Measurements from ENCODE around the gene CLCN6. TPM values are rescaled to one million over a fixed set of nuclear protein-coding genes. Genes with fewer than 3 reads are reported as not detected.

The CLCN6 gene
- total RNA-seq, 1 donor from 2014 or later, result 42.9 TPM

GRCh38 chr1:11804666-11805421, 1.1 kb upstream of the CLCN6 start:
- Mint-ChIP-seq H3K36me3 (ENCODE audit: low read depth, unreplicated experiment) (peaks cover 16% of the 10 kb centered on the region), H3K4me1 (ENCODE audit: unreplicated experiment) (peaks cover 43% of the 10 kb centered on the region), H3K27ac (ENCODE audit: unreplicated experiment) (no peak overlapping the region), H3K27me3 (ENCODE audit: unreplicated experiment) (peaks cover 12% of the 10 kb centered on the region), H3K9me3 (ENCODE audit: unreplicated experiment) (no peaks in the 10 kb centered on the region), H3K4me3 (ENCODE audit: unreplicated experiment) (peak overlapping the region; percentile 86)
- no peak for TF ChIP-seq CTCF (IDR thresholded peaks at IDR 0.05; ENCODE audit: unreplicated experiment)
- no peak for DNase-seq (ENCODE audit: low spot score)

GRCh38 chr1:11806307-11806936, 431 bp downstream of the CLCN6 start:
- Mint-ChIP-seq H3K27me3 (ENCODE audit: unreplicated experiment) (peaks cover 12% of the 10 kb centered on the region), H3K4me1 (ENCODE audit: unreplicated experiment) (peaks cover 43% of the 10 kb centered on the region), H3K4me3 (ENCODE audit: unreplicated experiment) (peak overlapping the region; percentile 100)

GRCh38 chr1:11807133-11807532, 1.1 kb downstream of the CLCN6 start:
- peak overlapping the region; percentile 100 for H3K4me3 Mint-ChIP-seq (ENCODE audit: unreplicated experiment)
- peaks cover 10% of the 10 kb centered on the region for H3K36me3 Mint-ChIP-seq (ENCODE audit: low read depth, unreplicated experiment)
- no peaks in the 10 kb centered on the region for H3K9me3 Mint-ChIP-seq (ENCODE audit: unreplicated experiment)
- no peak for DNase-seq (ENCODE audit: low spot score)
- no peak for TF ChIP-seq CTCF (IDR thresholded peaks at IDR 0.05; ENCODE audit: unreplicated experiment)
- H3K27me3 Mint-ChIP-seq (ENCODE audit: unreplicated experiment), result peaks cover 12% of the 10 kb centered on the region
- peak overlapping the region; percentile 64 for H3K27ac Mint-ChIP-seq (ENCODE audit: unreplicated experiment)
- H3K4me1 Mint-ChIP-seq (ENCODE audit: unreplicated experiment), result peaks cover 43% of the 10 kb centered on the region

More at GRCh38 chr1:11806307-11806936, 431 bp downstream of the CLCN6 start:
- no peak for TF ChIP-seq CTCF (IDR thresholded peaks at IDR 0.05; ENCODE audit: unreplicated experiment)
- DNase-seq (ENCODE audit: low spot score), result no peak
- peaks cover 4% of the 10 kb centered on the region for H3K36me3 Mint-ChIP-seq (ENCODE audit: low read depth, unreplicated experiment)
- peak overlapping the region; percentile 93 for H3K27ac Mint-ChIP-seq (ENCODE audit: unreplicated experiment)
- H3K9me3 Mint-ChIP-seq (ENCODE audit: unreplicated experiment), result no peaks in the 10 kb centered on the region

GRCh38 chr1:11813021-11813420, 7.0 kb downstream of the CLCN6 start:
- H3K4me1 Mint-ChIP-seq (ENCODE audit: unreplicated experiment), result peaks cover 6% of the 10 kb centered on the region
- no peak overlapping the region for H3K27ac Mint-ChIP-seq (ENCODE audit: unreplicated experiment)
- H3K36me3 Mint-ChIP-seq (ENCODE audit: low read depth, unreplicated experiment), result peaks cover 30% of the 10 kb centered on the region
- no peak for DNase-seq (ENCODE audit: low spot score)
- H3K9me3 Mint-ChIP-seq (ENCODE audit: unreplicated experiment), result no peaks in the 10 kb centered on the region
- no peak for TF ChIP-seq CTCF (IDR thresholded peaks at IDR 0.05; ENCODE audit: unreplicated experiment)
- no peak overlapping the region for H3K4me3 Mint-ChIP-seq (ENCODE audit: unreplicated experiment)
- peaks cover 1% of the 10 kb centered on the region for H3K27me3 Mint-ChIP-seq (ENCODE audit: unreplicated experiment)

GRCh38 chr1:11817192-11817591, 11.2 kb downstream of the CLCN6 start:
- Mint-ChIP-seq H3K27me3 (ENCODE audit: unreplicated experiment) (no peaks in the 10 kb centered on the region), H3K27ac (ENCODE audit: unreplicated experiment) (peak overlapping the region; percentile 9), H3K4me3 (ENCODE audit: unreplicated experiment) (no peak overlapping the region), H3K36me3 (ENCODE audit: low read depth, unreplicated experiment) (peaks cover 36% of the 10 kb centered on the region), H3K4me1 (ENCODE audit: unreplicated experiment) (peaks cover 4% of the 10 kb centered on the region), H3K9me3 (ENCODE audit: unreplicated experiment) (no peaks in the 10 kb centered on the region)
- TF ChIP-seq CTCF (IDR thresholded peaks at IDR 0.05; ENCODE audit: unreplicated experiment), result no peak
- DNase-seq (ENCODE audit: low spot score), result no peak

All from endothelial cell (in vitro differentiated cells).